NCI-H187 (cell line): ENCODE data around the gene NR2C2.
"Not testable (repeated sequence)": the region's sequence is repeated elsewhere in the genome, so short reads cannot be mapped to it uniquely, and the experiment has no call there.

ENCODE experiments used
- DNase-seq, 2 experiments: peaks; one replicate each; lab custom pipeline; 2025; lab: John Stamatoyannopoulos, UW

NR2C2 gene

DNA sequence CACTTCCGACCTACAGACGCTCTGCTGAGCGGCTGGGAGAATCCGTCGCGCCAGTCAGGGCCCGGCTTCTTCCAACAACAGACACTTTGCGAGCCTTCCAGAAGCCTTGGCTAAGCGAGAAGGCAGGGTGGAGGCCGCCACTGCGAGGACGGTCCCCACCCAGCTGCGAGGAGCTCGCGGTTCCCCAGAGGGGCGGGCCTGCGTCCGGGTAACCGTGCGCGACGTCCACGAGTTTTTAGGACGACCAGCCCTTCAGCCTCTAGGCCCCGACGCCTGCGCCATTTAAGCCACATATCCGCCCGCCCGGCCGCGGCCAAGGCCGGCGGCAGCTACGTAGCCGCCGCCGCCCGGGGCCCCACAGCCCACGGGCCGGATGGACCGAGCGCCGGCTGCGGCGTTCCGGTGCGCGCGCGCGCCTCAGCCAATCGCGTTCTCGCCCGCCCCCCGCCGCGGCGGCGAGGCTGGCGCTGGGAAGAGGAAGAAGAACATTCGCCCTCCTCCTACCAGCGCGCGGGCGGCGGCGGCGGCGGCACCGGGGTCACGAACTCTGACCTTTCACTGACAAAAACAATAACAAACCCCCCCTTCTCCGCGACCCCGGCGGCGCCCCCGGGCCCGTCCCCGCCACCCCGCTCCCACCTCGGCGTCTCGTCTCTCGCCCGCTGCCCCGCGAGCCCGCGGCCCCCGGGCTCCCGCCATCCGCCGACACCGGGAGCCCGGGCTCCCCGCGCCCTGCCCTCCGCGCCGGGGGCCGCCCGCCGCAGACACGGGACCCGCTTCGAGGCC is at the start of gene NR2C2:
Gene NR2C2, plus strand, starts transcription at position 484 of the 786 bp plus-strand sequence. CDS start 56,332 bp downstream, outside the sequence.
- peak in 1 of 2 experiments; percentile 44 for DNase-seq

DNA sequence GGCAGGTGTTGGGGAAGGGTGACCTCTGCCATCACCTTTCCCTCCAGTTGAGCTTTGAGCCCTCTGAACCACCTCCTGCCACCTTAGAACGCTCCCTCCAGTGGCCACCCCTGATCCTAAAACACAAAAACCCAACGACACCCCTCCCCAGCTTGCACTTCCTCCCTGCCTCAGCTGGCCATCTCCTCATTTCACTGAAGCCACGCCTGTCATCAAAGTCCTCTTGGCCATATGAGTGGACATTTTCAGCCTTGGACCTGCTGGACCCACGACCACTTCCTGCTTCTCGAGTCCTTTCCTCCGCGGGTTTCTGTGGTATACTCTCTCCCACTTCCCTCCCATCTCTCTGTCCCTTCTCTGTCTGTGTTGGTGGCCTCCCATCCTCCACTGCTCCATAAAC is 48.5 kb upstream of the NR2C2 start:
- no peak for DNase-seq

DNA sequence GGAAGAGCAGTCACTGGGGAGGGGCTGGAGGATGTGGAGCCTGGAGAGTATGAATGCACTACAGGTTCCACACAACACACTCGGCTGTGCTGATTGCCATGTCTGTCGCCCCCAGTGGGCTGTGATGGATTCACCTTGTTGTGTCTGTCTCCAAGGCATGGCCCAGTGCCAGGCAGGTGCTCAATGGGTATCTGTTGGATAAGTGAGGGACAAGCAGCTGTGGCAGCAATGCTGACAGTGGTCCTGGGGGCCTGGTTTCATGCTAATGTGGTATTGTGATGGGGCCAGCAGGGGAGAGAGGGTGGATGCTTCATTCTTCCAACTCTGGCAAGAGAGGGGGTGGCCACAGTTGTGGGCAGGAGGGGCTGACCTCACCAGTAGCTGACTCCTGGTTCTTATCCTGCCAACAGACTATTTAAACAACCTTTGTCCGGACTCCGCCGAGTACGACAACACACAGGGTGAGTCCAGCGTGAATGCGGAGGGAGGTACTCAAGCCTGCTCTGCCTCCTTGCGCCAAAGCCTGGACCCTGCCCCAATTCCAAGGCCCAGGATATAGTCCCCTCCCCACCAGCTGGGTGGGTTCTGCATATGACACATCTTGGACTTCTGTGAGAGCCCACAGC is 47.3 kb upstream of the NR2C2 start:
- no peak for DNase-seq

DNA sequence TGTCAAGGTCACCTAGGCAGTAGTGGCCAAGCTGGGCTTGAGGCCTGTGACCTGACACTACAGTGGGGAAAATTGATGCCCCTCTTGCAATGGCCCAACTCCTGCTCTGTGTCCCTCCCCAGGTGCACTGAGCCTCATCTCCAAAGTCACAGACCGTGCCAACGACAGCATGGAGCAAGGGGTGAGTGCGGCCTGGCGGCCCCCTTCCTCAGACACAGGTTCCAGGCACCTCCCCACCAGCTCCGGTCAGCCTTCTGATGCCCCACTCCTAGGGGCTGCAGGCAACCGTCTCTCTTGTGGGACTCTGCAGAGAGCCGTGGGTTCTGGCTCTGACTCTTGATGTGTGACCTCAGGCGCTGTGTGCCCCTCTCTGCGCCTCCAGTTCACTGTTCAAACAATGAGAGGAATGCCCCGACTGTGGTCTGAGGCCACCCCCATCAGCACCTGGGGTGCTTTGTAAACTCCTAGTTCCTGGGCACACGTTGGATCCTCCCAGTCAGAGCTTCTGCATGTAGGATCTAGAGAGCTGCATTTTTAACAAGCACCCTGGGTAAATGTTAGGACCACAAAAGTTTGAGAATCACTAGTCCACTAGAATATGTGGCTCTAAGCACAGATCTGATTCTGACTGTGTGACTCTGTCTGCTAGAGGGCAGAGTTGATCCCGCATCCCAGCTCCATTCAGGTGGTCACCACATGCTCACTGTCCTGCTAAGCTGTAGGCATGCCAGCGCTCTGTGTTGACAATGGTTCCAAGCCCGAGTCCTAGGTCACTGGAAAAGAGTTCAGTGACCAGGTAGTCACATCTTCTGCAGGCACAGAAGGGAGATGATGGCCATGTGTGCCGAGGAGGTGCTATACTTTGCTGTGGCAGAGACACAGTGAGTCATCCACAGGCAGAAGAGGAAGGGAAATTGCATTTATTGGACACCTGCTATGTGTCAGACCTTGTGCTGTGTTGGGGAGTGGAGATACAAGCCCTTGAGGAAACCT is 46.2 kb upstream of the NR2C2 start:
- DNase-seq, result no peak

DNA sequence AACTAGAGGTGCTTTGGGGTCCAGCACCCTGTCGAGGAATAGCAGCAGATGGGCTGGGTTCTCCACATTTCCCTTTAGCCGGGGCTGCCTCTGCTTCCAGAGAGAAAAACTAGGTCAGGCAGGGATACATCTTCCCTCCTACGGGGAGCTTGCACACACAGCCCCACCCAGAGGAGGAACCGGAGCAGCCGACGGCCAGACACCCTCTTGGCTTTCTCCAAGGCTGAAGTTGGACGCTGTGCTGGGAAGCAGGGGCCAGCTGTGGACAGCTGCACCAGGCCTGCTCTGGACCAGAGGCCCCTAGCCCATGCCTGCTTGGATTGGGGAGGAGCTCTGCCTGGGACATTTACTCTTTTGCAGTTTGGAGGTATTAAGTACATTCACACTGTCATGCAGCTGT is 44.7 kb upstream of the NR2C2 start:
- DNase-seq, result no peak

DNA sequence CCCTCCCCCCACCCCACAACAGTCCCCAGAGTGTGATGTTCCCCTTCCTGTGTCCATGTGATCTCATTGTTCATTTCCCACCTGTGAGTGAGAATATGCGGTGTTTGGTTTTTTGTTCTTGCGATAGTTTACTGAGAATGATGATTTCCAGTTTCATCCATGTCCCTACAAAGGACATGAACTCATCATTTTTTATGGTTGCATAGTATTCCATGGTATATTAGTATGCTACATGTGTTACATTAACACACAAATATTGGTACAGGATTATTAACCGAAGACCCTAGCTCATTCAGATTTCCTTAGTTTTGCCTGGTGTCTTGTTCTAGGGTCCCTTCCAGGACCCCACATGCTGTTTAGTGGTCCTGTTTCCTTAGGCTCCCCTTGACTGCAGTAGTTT is 43.9 kb upstream of the NR2C2 start:
- DNase-seq, result not testable (repeated sequence)

DNA sequence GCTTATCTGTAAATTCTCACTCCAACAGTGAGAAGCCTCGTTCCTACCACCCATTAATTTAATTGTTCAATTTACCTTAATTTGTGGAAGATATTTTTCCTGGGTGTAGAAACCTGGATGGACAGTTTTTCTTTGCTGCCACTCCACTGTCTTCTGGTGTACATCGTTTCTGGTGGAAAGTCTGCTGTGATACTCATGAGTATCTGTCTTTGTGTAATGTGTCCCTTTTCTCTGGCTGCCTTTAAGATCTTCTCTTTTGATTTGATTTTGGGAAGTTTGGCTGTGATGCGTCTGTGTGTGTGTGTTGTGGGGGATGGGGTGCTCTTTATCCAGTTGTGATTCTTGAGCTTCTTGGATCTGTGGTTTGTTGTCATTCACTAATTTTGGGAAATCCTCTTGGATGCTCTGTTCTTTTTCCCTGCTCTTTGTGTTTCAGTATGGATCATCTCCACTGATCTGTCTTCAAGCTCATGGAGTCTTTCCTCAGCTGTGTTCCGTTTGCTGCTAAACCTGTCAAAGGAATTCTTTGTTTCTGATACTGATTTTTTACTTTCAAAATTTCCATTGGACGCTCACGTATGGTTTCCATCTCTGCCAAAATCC is 42.2 kb upstream of the NR2C2 start:
- DNase-seq, result no peak

DNA sequence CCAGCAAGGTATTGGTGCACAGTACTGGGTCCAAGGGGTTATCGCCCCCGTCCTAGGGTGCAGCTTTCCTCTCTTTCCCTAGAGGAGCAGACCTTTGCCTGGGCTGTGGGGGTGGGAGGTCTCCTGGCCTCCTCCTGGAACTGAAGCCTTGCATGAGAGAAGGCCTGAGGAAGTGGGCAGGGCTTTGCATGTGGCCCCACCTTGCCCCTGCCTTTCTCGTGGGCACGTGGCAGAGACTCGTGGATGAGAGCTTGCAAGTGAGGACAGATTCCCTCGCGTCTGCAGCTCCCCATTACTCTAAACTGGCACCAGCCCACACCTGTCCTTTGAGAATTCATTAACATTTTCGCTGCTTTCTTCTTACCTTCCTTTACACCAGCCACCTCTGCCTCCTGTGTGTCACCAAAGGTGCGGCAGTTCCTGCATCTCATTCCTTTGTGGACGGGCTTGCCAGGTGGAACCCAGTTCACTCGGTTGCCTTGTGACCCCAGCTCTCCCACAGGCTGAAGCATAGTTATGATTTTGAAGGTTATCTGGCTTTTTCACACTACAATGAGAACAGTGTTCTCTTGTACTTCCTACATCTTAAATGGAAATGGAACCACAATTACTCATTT is 40.9 kb upstream of the NR2C2 start:
- DNase-seq, result no peak

DNA sequence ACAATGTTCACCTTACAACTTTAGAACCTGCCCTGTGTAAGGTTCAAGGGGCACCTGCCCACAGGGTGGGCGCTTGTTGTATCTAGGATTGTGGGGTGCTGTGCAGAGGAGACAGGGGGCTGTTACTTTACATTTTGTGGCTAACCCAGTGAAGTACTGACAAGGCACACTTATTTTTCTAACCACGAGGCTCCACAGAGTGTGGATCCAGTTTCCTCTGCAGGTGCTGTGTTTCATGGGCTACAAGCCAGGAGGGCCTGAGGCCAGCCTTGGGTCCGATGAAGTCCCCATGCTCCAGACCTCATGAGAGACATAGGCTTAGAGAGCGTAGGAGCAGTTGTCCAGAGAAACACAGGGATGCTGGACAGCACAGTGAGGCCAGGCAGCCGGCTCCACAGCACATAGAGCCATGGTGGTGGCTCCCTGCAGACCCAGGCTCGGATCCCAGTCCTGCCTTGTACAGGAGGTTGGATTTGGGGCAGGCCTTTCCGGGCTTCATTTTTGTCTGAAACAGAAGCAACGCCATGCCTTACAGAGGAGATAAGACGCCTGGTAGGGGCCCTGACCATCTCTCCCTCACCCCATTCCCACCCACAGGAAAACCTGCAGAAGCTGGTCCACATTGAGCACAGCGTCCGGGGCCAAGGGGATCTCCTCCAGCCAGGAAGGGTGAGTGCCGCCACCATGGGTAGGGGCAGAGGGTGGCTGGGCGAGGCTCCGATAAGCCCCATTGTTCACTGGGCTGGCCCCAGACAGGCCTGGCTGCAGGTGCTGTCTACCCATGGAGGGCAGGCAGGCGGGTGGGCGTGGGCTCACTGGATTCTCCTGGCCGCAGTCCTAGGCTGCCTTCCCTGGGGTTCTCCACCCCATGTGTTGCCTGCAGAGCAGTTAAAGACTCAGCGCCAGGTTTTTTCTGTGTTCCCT is 40.1 kb upstream of the NR2C2 start:
- no peak for DNase-seq

DNA sequence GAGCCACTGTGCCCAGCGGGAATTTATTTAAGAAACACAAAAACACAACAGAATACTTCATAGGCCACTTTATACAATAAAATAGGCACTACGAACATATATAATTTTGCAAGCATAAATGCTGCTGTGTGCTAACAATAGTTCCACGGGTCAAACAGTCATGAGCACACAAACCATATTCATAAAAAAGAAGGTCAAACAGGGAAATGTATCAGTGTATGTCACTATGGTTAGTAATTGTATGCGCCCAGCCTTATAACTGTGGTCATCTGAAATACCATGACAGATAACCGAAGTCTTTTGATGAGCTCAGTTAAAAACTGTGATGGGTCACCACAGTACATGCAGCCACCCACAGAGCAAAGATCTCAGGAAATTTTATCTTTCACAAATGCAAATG is 38.1 kb upstream of the NR2C2 start:
- DNase-seq, result no peak

DNA sequence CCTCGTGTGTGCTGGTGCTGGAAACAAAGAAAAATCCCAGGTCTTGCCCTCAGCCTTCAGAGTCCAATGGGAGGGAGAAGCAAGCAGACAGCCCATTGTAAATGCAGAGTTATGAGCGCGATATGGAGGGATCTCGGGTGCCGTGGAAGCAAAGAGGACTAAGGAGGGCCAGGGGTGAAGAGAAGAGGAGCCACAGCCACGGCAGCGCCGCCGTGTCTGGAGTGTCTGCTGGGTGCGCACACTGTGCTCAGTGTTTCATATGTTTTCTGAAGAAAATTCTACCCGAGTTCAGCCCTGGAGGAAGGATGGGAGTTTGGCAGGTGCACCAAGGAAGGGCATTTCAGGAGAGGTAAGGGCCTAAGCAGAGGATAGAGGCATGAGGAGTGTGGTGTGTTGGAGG is 35.7 kb upstream of the NR2C2 start:
- no peak for DNase-seq

DNA sequence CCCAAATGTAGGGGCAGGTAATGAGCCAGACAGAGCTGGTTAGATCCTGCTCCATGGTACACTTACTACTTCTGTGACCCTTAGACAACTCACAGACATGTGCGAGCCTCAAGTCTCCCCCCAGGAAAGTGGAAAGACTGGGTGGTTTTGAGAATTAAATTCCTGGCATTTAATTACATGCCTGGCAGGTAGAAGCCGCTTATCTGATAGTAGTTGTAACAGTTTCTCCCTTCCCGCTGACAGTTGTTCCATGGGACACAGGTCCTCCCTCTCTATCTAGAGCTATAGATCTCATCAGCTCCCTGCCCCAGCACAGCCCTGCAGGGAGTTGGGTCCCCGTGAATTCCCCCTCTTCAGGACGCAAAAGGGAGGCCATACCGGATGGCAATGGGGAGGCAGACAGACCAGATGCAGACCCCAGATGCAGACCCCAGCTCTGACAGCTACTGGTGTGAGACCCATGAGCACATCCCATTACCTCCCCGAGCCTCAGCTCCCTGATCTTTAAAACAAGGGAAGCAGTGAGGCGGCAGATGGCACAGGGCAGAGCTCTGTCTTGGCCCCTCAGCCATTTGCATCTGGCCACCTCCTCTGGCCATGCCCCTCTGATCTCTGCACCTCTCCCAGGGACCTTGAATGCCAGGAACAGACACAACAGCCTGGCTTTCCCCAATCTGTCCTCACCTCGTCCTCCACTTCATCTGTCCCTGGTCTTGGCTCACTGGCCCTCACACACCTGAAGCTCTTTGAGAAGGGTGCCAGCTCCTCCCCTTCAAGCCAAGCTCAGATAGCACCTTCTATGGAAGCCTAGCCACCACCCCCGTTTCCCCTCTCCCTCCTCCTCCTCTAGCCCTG is 34.1 kb upstream of the NR2C2 start:
- DNase-seq, result no peak

DNA sequence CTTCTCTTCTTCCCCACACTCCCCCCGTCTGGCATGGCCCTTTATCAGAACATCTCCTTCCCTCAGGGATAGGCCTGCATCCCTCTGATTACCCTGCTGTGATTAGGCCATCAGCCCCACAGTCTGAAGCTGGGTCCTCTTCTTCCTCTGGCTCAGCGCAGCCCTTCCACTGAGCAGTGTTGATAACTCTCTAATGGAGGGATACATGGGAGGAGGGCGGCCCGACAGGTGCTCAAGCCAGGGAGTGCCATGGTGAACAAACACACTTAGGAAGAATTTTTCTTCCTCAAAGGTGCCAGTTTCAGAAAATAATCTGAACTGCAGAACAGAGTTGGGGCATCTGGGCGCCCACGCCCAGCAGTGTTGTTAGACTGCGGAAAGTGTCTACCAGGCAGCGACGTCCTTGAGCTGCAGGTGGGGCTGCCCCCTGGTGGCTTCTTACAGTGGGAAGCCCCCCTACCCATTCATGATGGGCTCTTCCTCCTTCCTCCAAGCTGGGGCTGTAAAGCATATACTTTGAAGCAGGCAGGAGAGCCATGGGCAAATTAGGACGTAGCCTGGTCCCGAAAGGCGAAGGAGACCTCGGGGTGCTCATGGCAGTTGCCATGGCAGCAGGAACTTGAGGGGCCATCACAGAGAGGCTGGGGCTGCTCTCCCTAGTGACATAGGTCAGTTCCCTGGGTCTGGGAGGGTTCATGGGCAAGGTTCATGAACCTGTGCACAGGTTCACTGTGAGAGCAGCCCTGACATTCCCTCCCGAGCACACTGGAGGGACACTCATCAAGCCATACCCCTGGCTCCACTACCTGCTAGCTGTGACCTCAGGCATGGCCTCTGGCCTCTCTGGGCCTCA is 33.2 kb upstream of the NR2C2 start:
- no peak for DNase-seq

DNA sequence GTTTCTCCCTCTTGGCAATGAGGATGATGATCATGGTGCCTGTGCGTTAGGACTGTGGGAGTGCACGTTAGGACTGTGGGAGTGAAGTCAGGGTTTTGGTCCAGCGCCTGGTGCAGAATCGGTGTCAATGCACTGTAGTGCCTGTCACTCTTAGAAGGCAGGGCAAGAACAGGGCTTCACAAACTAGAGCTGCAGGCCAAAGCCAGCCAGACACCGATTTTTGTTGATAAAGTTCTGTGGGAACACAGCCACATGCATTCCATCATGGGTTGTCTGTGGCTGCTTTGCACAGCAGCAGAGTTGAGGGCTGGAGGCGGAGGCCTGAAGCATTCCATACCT is 32.6 kb upstream of the NR2C2 start:
- no peak for DNase-seq

DNA sequence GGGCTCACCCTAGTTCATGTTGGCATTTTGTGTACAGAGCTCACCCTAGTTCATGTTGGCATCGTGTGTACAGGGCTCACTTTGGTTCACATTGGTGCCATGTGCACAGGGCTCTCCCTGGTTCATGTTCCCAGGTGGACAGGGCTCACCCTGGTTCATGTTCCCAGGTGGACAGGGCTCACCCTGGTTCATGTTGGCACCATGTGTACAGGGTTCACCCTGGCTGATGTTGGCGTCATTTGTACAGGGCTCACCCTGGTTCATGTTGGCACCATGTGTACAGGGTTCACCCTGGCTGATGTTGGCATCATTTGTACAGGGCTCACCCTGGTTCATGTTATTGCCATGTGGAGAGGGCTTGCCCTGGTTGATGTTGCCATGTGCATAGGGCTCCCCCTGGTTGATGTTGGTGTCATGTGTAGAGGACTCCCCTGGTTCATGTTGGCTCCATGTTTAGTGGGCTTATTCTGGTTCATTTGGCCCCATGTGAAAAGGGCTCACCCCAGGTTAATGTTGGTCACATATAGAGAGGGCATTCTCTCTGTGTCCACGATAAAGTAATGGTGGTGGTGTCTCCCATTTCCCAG is 31.7 kb upstream of the NR2C2 start:
- no peak for DNase-seq

DNA sequence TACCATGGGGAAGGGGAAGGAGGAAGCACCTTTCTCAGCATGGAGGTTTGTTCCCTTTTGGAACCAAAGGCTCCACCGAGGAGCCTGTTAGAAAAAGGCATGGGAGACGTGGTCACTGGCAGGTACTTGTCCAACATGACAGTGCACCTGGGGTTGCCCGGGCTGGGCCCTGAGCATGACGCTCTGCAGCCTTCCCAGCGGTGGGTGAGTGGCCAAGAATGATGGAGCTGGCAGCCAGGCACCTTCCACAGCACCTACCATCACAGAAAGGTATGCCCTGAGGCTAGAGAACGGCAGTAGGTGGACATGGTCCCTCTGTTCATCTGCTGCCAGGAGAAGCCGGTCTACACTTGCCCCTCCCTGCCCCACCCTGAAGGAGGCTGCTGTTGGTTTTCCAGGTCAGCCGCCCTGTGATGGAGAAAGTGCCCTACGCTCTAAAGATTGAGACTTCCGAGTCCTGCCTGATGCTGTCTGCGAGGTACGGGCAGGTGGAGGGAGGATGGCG is 29.0 kb upstream of the NR2C2 start:
- DNase-seq, result no peak

DNA sequence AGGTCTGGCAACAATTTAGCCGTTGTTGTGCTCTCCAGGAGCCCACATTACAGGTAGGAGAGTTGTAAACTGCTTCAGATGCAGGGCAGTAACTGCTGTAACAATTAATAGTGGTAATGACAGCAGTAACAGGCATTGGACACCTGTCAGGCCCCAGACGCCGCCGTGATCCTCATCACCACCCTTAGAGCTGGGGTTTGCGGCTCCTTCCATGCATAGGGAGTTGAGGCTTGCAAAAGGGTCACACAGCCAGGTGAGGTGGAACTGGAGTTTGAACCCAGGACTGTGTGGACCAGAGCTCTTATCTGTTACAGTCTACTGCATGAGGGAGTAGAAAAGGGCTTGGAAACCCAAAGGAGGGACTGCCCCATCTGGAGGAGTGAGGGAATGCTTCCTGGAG is 26.8 kb upstream of the NR2C2 start:
- DNase-seq, result no peak

DNA sequence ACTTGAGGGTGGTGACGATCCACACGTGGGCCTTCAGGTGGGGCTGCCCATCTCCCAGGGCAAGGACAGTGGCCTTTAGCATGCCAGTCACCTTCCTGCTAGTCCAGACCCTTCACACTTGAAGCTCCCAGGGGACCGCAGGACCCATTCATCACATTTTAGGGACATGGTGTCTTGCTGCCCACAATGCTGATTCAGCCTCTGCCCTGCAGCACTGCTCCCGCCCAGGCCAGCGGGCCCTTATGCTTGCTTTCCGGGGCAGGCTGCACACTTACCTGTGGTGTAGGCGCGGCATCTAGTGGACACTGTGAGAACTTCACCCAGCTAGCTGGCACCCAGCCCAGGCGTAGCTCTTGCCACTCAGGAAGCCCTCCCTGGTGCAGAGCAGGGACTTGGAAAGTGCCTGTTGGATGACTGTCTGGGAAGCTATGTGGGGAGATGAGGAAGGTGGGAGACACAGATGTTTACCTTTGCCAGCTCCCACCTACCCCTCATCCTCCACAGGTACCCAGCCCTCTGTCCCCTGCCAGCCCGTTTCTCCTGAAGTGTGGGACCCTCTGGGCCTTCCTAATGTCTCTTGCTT is 26.3 kb upstream of the NR2C2 start:
- DNase-seq, result peak; percentile 5 to 47
